Hematopoietic multipotent progenitor cell (in vitro differentiated cells): ENCODE measurements around the gene GRM5. TPM values are rescaled to one million over a fixed set of nuclear protein-coding genes. Genes with fewer than 3 reads are reported as not detected.

Experiments
- DNase-seq, 3 donors: peaks; one replicate each; pipeline ENCODE4 v3.0.0-alpha.2; 2011 to 2015; ENCODE audit warnings: low read depth in 2 of 3, low spot score in 2 of 3
- small RNA-seq: library from RNA; depleted of rRNA; stranded (forward); fragments of <200 nt; gene quantifications from one replicate; pipeline ENCODE3, GENCODE V24; 2012
- total RNA-seq: library from RNA; depleted of rRNA; stranded (reverse); fragments of >200 nt; gene quantifications from one replicate; pipeline ENCODE4 v1.2.3, GENCODE V29; 2012

Gene GRM5
- total RNA-seq, 1 donor: under 0.01 TPM

DNA sequence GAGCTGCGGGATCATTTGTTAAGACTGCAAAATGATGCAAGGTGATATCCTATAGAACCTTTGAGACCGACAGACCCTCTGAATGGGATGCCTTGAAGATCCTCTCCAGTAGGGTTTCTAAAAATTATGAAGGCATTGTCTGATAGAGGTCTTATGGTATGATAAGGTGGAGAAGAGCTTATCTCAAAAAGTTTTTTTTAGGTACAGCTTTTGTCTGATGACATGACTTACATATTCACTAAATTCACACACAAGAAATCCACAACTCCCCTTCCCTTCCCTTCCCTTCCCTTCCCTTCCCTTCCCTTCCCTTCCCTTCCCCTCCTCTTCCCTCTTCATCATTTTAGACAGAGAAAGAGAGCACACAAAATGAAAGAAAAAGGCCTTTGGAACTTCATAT, 609.8 kb downstream of the GRM5 start:
- no peak for DNase-seq

DNA sequence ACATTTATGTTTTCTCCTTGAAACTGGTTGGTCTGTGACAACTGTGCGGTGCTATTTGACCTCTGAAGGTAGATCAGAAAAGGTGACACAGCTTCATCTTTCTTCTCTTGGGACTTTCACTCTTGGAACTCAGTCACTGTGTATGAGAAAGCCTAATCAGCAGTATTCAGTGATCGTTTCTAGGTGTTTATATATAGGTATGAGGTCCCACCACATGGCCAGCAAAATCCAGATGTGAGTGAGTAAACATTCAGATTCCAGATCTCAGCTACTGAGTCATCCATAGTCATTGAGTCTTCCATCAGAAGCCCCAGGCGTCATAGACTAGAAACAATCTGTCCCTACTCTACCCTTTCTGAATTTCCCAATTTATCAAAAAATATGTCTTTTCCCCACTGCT, 610.9 kb downstream of the GRM5 start:
- no peak for DNase-seq

Small RNA genes lying within 50 kb of the gene (small RNA-seq; reads per million reads assigned to genes)
- gene RNU6-16P: 0.95 reads per million, percentile 29 among the genes with 10 or more reads in this experiment

Other genes with a start within 250 kb of the GRM5 start
- gene TYR, start 111.9 kb upstream of the GRM5 start, total RNA-seq: not detected